ENCODE results near the gene IFIT2. TPM values are rescaled to one million over a fixed set of nuclear protein-coding genes. Genes with fewer than 3 reads are reported as not detected.

The IFIT2 gene, protein sequence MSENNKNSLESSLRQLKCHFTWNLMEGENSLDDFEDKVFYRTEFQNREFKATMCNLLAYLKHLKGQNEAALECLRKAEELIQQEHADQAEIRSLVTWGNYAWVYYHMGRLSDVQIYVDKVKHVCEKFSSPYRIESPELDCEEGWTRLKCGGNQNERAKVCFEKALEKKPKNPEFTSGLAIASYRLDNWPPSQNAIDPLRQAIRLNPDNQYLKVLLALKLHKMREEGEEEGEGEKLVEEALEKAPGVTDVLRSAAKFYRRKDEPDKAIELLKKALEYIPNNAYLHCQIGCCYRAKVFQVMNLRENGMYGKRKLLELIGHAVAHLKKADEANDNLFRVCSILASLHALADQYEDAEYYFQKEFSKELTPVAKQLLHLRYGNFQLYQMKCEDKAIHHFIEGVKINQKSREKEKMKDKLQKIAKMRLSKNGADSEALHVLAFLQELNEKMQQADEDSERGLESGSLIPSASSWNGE
- not detected for polyA plus RNA-seq (2012; ENCODE audit: insufficient read length, low read depth)

DNA sequence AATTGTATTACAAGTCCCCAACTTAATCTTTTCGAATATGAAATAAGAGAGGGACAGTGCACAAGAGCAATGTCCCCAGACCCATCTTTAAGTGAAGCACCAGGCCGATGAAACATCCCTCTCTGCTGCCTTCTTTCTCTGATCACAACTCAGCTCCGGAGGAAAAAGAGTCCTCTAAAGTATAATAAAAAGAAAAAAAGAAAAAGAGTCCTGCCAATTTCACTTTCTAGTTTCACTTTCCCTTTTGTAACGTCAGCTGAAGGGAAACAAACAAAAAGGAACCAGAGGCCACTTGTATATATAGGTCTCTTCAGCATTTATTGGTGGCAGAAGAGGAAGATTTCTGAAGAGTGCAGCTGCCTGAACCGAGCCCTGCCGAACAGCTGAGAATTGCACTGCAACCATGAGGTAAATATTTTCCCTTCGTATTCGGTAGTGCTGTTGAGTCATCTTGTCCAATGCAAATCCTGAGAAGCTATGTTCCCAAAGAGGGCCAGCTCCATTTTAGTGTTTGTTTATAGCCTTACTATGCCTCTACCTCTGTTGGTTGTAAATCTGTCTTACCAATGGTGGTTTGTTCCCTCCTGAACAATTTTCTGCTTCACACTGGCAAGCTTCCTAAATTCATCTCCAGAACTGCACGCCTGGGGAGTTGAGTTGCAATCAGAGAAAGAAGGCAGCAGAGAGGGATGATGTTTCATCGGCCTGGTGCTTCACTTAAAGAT, at the start of gene IFIT2:
IFIT2 (plus strand) TSS at position 326 of the 725 bp plus-strand sequence; CDS start at position 404, 78 bp downstream.
- TF ChIP-seq TAF1 (IDR thresholded peaks at IDR 0.05; ENCODE audit: borderline replicate concordance, insufficient read depth, low read length) (no peak), POLR2AphosphoS5 (IDR thresholded peaks at IDR 0.05; ENCODE audit: low read depth, low read length) (no peak), FOXP2 (optimal IDR thresholded peaks at IDR 0.05; ENCODE audit: borderline replicate concordance, extremely low read depth, extremely low read length, insufficient read depth) (no peak), SIN3A (IDR thresholded peaks at IDR 0.05; ENCODE audit: borderline replicate concordance, insufficient read depth, low read length) (no peak)
- TF ChIP-seq, protein P1, sequence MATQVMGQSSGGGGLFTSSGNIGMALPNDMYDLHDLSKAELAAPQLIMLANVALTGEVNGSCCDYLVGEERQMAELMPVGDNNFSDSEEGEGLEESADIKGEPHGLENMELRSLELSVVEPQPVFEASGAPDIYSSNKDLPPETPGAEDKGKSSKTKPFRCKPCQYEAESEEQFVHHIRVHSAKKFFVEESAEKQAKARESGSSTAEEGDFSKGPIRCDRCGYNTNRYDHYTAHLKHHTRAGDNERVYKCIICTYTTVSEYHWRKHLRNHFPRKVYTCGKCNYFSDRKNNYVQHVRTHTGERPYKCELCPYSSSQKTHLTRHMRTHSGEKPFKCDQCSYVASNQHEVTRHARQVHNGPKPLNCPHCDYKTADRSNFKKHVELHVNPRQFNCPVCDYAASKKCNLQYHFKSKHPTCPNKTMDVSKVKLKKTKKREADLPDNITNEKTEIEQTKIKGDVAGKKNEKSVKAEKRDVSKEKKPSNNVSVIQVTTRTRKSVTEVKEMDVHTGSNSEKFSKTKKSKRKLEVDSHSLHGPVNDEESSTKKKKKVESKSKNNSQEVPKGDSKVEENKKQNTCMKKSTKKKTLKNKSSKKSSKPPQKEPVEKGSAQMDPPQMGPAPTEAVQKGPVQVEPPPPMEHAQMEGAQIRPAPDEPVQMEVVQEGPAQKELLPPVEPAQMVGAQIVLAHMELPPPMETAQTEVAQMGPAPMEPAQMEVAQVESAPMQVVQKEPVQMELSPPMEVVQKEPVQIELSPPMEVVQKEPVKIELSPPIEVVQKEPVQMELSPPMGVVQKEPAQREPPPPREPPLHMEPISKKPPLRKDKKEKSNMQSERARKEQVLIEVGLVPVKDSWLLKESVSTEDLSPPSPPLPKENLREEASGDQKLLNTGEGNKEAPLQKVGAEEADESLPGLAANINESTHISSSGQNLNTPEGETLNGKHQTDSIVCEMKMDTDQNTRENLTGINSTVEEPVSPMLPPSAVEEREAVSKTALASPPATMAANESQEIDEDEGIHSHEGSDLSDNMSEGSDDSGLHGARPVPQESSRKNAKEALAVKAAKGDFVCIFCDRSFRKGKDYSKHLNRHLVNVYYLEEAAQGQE (IDR thresholded peaks at IDR 0.05; ENCODE audit: insufficient read depth in 1 of 2, low read depth in 2 of 2, low read length in 2 of 2), result no peak

DNA sequence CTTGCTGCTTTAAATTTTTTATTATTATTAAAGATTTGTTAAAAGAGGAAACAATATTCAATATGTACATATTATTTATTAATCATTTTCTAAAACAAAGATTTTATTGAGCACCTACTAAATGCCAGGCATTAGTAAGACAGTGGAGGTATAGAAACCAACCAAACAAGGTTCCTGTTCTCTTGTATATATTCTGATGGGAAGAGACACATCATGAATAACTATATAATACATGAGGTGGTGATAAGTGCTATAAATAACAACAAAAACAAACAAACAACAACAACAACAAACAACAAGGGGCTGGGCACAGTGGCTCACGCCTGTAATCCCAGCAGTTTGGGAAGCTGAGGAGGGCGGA, 49.6 kb upstream of the IFIT2 start:
- no peak for TF ChIP-seq POLR2AphosphoS5 (IDR thresholded peaks at IDR 0.05; ENCODE audit: low read depth, low read length)
- TF ChIP-seq, protein P1 (IDR thresholded peaks at IDR 0.05; ENCODE audit: insufficient read depth in 1 of 2, low read depth in 2 of 2, low read length in 2 of 2), result no peak
- TF ChIP-seq SIN3A (IDR thresholded peaks at IDR 0.05; ENCODE audit: borderline replicate concordance, insufficient read depth, low read length), result no peak
- TF ChIP-seq FOXP2 (optimal IDR thresholded peaks at IDR 0.05; ENCODE audit: borderline replicate concordance, extremely low read depth, extremely low read length, insufficient read depth), result no peak
- TF ChIP-seq TAF1 (IDR thresholded peaks at IDR 0.05; ENCODE audit: borderline replicate concordance, insufficient read depth, low read length), result no peak

DNA sequence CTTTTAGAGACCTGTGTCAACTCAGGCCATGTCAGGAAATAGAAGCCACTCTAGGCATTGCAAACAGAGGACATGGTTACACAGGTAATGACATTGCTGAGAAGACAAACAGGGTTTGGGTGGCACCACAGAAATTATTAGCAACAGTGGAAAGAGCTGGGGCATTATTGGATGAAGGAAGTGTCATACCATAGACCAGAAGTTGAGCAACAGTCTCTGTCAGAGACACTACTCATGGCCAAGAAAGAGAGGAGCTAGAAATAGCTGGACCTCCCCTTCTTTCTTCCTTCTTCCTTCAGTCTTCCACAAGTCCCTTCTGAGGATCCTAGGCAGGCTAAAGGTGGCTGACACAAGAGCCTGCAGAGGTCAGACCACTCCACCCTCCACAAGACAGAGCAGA, 46.1 kb upstream of the IFIT2 start:
- TF ChIP-seq, protein P1 (IDR thresholded peaks at IDR 0.05; ENCODE audit: insufficient read depth in 1 of 2, low read depth in 2 of 2, low read length in 2 of 2), result no peak
- TF ChIP-seq POLR2AphosphoS5 (IDR thresholded peaks at IDR 0.05; ENCODE audit: low read depth, low read length) (no peak), TAF1 (IDR thresholded peaks at IDR 0.05; ENCODE audit: borderline replicate concordance, insufficient read depth, low read length) (no peak), FOXP2 (optimal IDR thresholded peaks at IDR 0.05; ENCODE audit: borderline replicate concordance, extremely low read depth, extremely low read length, insufficient read depth) (no peak), SIN3A (IDR thresholded peaks at IDR 0.05; ENCODE audit: borderline replicate concordance, insufficient read depth, low read length) (no peak)

DNA sequence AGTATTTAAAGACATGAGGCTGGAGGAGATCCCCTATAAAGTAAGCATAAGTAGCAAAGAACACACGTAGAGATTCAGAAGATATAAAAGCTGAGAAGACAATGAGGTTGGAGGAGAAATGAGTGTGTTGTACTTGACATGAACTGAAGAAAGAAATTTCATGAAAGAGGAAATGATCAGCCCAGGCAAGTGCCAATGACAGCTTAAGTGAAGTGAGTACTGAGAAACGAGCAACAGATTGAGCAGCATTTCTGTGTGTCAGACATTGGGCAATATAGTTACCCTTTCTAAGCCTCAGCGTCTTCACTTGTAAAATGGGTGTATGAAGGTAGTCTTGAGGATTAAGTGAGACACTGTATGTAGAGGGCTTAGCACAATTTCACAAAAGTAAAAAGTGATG, 45.5 kb upstream of the IFIT2 start:
- TF ChIP-seq FOXP2 (optimal IDR thresholded peaks at IDR 0.05; ENCODE audit: borderline replicate concordance, extremely low read depth, extremely low read length, insufficient read depth) (no peak), TAF1 (IDR thresholded peaks at IDR 0.05; ENCODE audit: borderline replicate concordance, insufficient read depth, low read length) (no peak), POLR2AphosphoS5 (IDR thresholded peaks at IDR 0.05; ENCODE audit: low read depth, low read length) (no peak), SIN3A (IDR thresholded peaks at IDR 0.05; ENCODE audit: borderline replicate concordance, insufficient read depth, low read length) (no peak)
- TF ChIP-seq, protein P1 (IDR thresholded peaks at IDR 0.05; ENCODE audit: insufficient read depth in 1 of 2, low read depth in 2 of 2, low read length in 2 of 2), result no peak

All from PFSK-1 (cell line).